IgD-negative memory B cell (primary cell): ENCODE data around the gene ASTN2. TPM values are rescaled to one million over a fixed set of nuclear protein-coding genes. Genes with fewer than 3 reads are reported as not detected.
"Not testable (repeated sequence)": the region's sequence is repeated elsewhere in the genome, so short reads cannot be mapped to it uniquely, and the experiment has no call there.

Experiments used
- H3K27ac Mint-ChIP-seq, 3 donors: one replicate each; pipeline ENCODE4 v1.8.0; 2020 to 2022; ENCODE audit warnings: mild to moderate bottlenecking in 3 of 3, mixed read lengths in 3 of 3, moderate library complexity in 1 of 3
- H3K27me3 Mint-ChIP-seq: one replicate; pipeline ENCODE4 v1.8.0; 2021; ENCODE audit warnings: mixed read lengths
- H3K36me3 Mint-ChIP-seq: one replicate; pipeline ENCODE4 v1.8.0; 2020; ENCODE audit warnings: mild to moderate bottlenecking, mixed read lengths
- H3K4me1 Mint-ChIP-seq, 3 donors: one replicate each; pipeline ENCODE4 v1.8.0; 2020 to 2022; ENCODE audit warnings: mixed read lengths in 3 of 3, mild to moderate bottlenecking in 1 of 3
- H3K4me3 Mint-ChIP-seq, 4 donors: one replicate each; pipeline ENCODE4 v1.8.0; 2020 to 2022; ENCODE audit warnings: mild to moderate bottlenecking in 4 of 4, mixed read lengths in 4 of 4, moderate library complexity in 3 of 4
- H3K9me3 Mint-ChIP-seq, 3 donors: one replicate each; pipeline ENCODE4 v1.8.0; 2020 to 2021; ENCODE audit warnings: mixed read lengths in 3 of 3, mild to moderate bottlenecking in 1 of 3
- polyA plus RNA-seq: library from polyadenylated mRNA; unstranded; fragments of 300-500 nt; fragmentation: Illumina TruSeq; gene quantifications from one replicate; pipeline ENCODE4 v1.2.3, GENCODE V29; 2021

ASTN2 gene
- polyA plus RNA-seq, 1 donor from 2014 or later: 2.7 TPM

- Mint-ChIP-seq H3K9me3 (no peaks in the 10 kb centered on the region), H3K27ac (no peak overlapping the region), H3K36me3 (no peaks in the 10 kb centered on the region), H3K4me1 (peaks cover 0 to 1% (median 0%) of the 10 kb centered on the region in 3 donors), H3K27me3 (no peaks in the 10 kb centered on the region), H3K4me3 (no peak overlapping the region)
Observed at GRCh38 chr9:117083559-117083958, 331.3 kb downstream of the ASTN2 start.

GRCh38 chr9:117081641-117082317 is 333.1 kb downstream of the ASTN2 start:
- H3K4me3 Mint-ChIP-seq: no peak overlapping the region
- H3K27me3 Mint-ChIP-seq: no peaks in the 10 kb centered on the region

GRCh38 chr9:117080765-117081390 is 334.0 kb downstream of the ASTN2 start:
- no peaks in the 10 kb centered on the region for H3K36me3 Mint-ChIP-seq
- H3K4me3 Mint-ChIP-seq: no peak overlapping the region
- H3K27me3 Mint-ChIP-seq: no peaks in the 10 kb centered on the region
- no peak overlapping the region for H3K27ac Mint-ChIP-seq
- H3K4me1 Mint-ChIP-seq: peaks cover 0 to 1% (median 0%) of the 10 kb centered on the region in 3 donors
- no peaks in the 10 kb centered on the region for H3K9me3 Mint-ChIP-seq

More at GRCh38 chr9:117081641-117082317, 333.1 kb downstream of the ASTN2 start:
- Mint-ChIP-seq H3K9me3 (no peaks in the 10 kb centered on the region), H3K27ac (no peak overlapping the region), H3K4me1 (peaks cover 0 to 1% (median 0%) of the 10 kb centered on the region in 3 donors), H3K36me3 (no peaks in the 10 kb centered on the region)

GRCh38 chr9:117076571-117077290 is 338.1 kb downstream of the ASTN2 start:
- Mint-ChIP-seq H3K27me3 (peaks cover 1% of the 10 kb centered on the region), H3K36me3 (peaks cover 3% of the 10 kb centered on the region), H3K4me1 (peaks cover 0 to 2% (median 0%) of the 10 kb centered on the region in 3 donors), H3K27ac (no peak overlapping the region), H3K9me3 (peaks cover 0 to 2% (median 2%) of the 10 kb centered on the region in 3 donors), H3K4me3 (no peak overlapping the region)

GRCh38 chr9:117075636-117076035 is 339.2 kb downstream of the ASTN2 start:
- H3K4me3 Mint-ChIP-seq: no peak overlapping the region
- peaks cover 3% of the 10 kb centered on the region for H3K36me3 Mint-ChIP-seq
- no peak overlapping the region for H3K27ac Mint-ChIP-seq
- peaks cover 0 to 2% (median 2%) of the 10 kb centered on the region in 3 donors for H3K9me3 Mint-ChIP-seq
- H3K27me3 Mint-ChIP-seq: peaks cover 1% of the 10 kb centered on the region
- peaks cover 0 to 2% (median 0%) of the 10 kb centered on the region in 3 donors for H3K4me1 Mint-ChIP-seq

GRCh38 chr9:117074784-117075520 is 339.9 kb downstream of the ASTN2 start:
- Mint-ChIP-seq H3K27ac (no peak overlapping the region), H3K4me3 (no peak overlapping the region), H3K27me3 (peaks cover 1% of the 10 kb centered on the region), H3K9me3 (peaks cover 0 to 2% (median 2%) of the 10 kb centered on the region in 3 donors), H3K4me1 (peaks cover 0 to 2% (median 0%) of the 10 kb centered on the region in 3 donors), H3K36me3 (peaks cover 3% of the 10 kb centered on the region)

- peaks cover 1% of the 10 kb centered on the region for H3K27me3 Mint-ChIP-seq
- no peak overlapping the region for H3K27ac Mint-ChIP-seq
- H3K4me1 Mint-ChIP-seq: peaks cover 0 to 2% (median 0%) of the 10 kb centered on the region in 3 donors
- peaks cover 0 to 2% (median 2%) of the 10 kb centered on the region in 3 donors for H3K9me3 Mint-ChIP-seq
- peaks cover 3% of the 10 kb centered on the region for H3K36me3 Mint-ChIP-seq
- no peak overlapping the region for H3K4me3 Mint-ChIP-seq
Observed at GRCh38 chr9:117074342-117074662, 340.6 kb downstream of the ASTN2 start.

GRCh38 chr9:117073539-117074341 is 341.1 kb downstream of the ASTN2 start:
- Mint-ChIP-seq H3K27me3 (peaks cover 1% of the 10 kb centered on the region), H3K9me3 (peaks cover 0 to 2% (median 2%) of the 10 kb centered on the region in 3 donors), H3K36me3 (peaks cover 3% of the 10 kb centered on the region), H3K4me3 (no peak overlapping the region), H3K27ac (no peak overlapping the region), H3K4me1 (peaks cover 0 to 2% (median 0%) of the 10 kb centered on the region in 3 donors)

GRCh38 chr9:117073071-117073470 is 341.8 kb downstream of the ASTN2 start:
- Mint-ChIP-seq H3K4me1 (peaks cover 0 to 2% (median 0%) of the 10 kb centered on the region in 3 donors), H3K4me3 (no peak overlapping the region), H3K27me3 (peaks cover 1% of the 10 kb centered on the region), H3K36me3 (peaks cover 3% of the 10 kb centered on the region), H3K27ac (no peak overlapping the region), H3K9me3 (peaks cover 0 to 2% (median 2%) of the 10 kb centered on the region in 3 donors)

GRCh38 chr9:117072216-117072615 is 342.6 kb downstream of the ASTN2 start:
- H3K36me3 Mint-ChIP-seq: peaks cover 3% of the 10 kb centered on the region
- H3K27ac Mint-ChIP-seq: peak overlapping the region in 1 of 3 donors; percentile 13
- peaks cover 0 to 2% (median 2%) of the 10 kb centered on the region in 3 donors for H3K9me3 Mint-ChIP-seq
- H3K27me3 Mint-ChIP-seq: peaks cover 1% of the 10 kb centered on the region
- peaks cover 0 to 2% (median 0%) of the 10 kb centered on the region in 3 donors for H3K4me1 Mint-ChIP-seq
- no peak overlapping the region for H3K4me3 Mint-ChIP-seq

- H3K27ac Mint-ChIP-seq, H3K4me3 Mint-ChIP-seq, H3K4me1 Mint-ChIP-seq, H3K9me3 Mint-ChIP-seq, H3K36me3 Mint-ChIP-seq, H3K27me3 Mint-ChIP-seq: not testable (repeated sequence)
Observed at GRCh38 chr9:117071673-117072207, 343.1 kb downstream of the ASTN2 start.

- Mint-ChIP-seq H3K27me3 (no peaks in the 10 kb centered on the region), H3K36me3 (no peaks in the 10 kb centered on the region), H3K9me3 (peaks cover 0 to 5% (median 0%) of the 10 kb centered on the region in 3 donors), H3K27ac (peak overlapping the region in 1 of 3 donors; percentile 82), H3K4me3 (no peak overlapping the region), H3K4me1 (no peaks in the 10 kb centered on the region)
Observed at GRCh38 chr9:117063721-117064471, 351.0 kb downstream of the ASTN2 start.

- Mint-ChIP-seq H3K27me3 (no peaks in the 10 kb centered on the region), H3K27ac (no peak overlapping the region), H3K9me3 (peaks cover 0 to 5% (median 0%) of the 10 kb centered on the region in 3 donors), H3K4me3 (no peak overlapping the region), H3K36me3 (no peaks in the 10 kb centered on the region), H3K4me1 (no peaks in the 10 kb centered on the region)
Observed at GRCh38 chr9:117060963-117061362, 353.9 kb downstream of the ASTN2 start.
